ENCODE results near the gene SHKBP1. TPM values are rescaled to one million over a fixed set of nuclear protein-coding genes. Genes with fewer than 3 reads are reported as not detected.

SHKBP1 gene
- total RNA-seq, 4 donors from 2014 or later: 29.0 to 48.4 (median 34.8) TPM

DNA sequence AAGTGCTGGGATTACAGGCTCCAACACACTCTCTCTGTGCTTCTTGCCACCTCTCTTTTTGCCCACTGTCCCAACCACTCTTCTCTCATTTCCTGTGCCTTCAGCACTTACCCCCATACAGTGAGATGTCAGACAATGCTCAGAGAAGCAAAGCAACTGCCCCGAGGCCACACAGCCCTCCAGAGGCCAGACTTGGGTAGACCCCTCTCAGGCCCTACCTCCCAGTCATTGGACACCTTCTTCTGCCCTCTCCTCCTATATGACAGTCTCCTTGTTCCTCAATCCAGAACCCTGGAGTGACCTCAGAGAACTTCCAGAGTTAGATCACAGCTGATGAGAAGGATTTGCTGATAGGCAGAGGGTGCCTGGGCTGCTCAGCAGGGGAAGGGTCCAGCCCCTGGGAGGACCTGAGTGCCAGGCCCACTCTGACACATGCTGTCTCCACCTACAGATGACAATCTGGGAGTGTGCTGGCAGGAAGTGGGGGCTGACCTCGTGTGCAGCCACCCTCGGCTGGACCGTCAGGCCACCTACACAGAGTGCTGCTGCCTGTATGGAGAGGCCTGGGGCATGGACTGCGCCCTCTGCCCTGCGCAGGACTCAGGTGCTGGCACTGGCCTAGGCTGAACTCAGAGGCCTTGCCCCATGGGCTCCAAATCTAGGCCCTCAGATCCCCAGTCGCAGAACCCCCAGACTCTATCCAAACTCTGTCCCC is 48.9 kb downstream of the SHKBP1 start:
- TF ChIP-seq, protein P1, sequence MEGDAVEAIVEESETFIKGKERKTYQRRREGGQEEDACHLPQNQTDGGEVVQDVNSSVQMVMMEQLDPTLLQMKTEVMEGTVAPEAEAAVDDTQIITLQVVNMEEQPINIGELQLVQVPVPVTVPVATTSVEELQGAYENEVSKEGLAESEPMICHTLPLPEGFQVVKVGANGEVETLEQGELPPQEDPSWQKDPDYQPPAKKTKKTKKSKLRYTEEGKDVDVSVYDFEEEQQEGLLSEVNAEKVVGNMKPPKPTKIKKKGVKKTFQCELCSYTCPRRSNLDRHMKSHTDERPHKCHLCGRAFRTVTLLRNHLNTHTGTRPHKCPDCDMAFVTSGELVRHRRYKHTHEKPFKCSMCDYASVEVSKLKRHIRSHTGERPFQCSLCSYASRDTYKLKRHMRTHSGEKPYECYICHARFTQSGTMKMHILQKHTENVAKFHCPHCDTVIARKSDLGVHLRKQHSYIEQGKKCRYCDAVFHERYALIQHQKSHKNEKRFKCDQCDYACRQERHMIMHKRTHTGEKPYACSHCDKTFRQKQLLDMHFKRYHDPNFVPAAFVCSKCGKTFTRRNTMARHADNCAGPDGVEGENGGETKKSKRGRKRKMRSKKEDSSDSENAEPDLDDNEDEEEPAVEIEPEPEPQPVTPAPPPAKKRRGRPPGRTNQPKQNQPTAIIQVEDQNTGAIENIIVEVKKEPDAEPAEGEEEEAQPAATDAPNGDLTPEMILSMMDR (IDR thresholded peaks at IDR 0.05; ENCODE audit: low read depth): no peak

DNA sequence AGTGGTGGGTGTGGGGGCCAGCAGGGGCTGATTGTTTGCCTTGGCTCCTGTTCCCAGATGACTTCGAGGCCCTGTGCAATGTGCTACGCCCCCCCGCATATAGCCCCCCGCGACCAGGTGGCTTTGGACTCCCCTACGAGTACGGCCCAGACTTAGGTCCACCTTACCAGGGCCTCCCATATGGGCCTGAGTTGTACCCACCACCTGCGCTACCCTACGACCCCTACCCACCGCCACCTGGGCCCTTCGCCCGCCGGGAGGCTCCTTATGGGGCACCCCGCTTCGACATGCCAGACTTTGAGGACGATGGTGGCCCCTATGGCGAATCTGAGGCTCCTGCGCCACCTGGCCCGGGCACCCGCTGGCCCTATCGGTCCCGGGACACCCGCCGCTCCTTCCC is 50.2 kb downstream of the SHKBP1 start:
- TF ChIP-seq, protein P1 (IDR thresholded peaks at IDR 0.05; ENCODE audit: low read depth): no peak

DNA sequence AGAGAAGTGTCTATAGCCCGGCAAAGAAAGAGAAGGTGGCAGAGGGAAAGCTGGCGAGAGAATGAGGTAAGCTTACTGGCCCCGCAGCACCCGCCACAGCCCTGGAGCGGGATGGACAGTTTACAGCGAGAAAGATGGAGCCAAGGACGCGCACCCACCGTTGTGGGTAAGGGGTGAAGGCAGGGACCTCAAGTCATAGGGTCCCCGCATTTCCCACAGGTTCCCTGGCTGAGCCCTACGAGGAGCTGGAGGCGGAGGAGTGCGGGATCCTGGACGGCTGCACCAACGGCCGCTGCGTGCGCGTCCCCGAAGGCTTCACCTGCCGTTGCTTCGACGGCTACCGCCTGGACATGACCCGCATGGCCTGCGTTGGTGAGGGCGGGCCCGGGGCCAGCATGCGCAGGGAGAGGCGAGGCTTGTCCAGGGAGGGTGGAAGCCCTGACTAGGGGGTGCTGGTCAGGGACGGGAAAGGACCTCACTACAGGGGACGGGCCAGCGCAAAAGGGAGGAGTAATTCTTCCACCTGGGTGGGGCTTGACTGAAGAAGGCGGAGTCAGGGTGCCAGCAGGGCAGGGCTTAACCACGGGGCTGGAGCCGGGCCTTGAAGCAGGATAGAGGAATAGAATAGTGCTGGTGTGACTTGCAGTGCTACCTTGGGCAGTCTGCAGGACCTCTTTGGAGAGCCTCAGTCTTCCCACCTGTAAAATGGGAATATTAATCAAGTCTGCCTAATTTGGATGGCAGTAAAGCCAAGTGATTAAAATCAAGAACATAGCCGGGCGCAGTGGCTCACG is 51.0 kb downstream of the SHKBP1 start:
- TF ChIP-seq, protein P1 (IDR thresholded peaks at IDR 0.05; ENCODE audit: low read depth): no peak

GRCh38 chr19:40629346-40629745 is 52.7 kb downstream of the SHKBP1 start:
- TF ChIP-seq, protein P1 (IDR thresholded peaks at IDR 0.05; ENCODE audit: low read depth): no peak

GRCh38 chr19:40630571-40631160 is 54.0 kb downstream of the SHKBP1 start:
- TF ChIP-seq, protein P1 (IDR thresholded peaks at IDR 0.05; ENCODE audit: low read depth): no peak

GRCh38 chr19:40632311-40633036 is 55.8 kb downstream of the SHKBP1 start:
- TF ChIP-seq, protein P1 (IDR thresholded peaks at IDR 0.05; ENCODE audit: low read depth): no peak
